ENCODE results near the gene NLRP5. TPM values are rescaled to one million over a fixed set of nuclear protein-coding genes. Genes with fewer than 3 reads are reported as not detected.

Gene NLRP5
- total RNA-seq, 2 donors from 2014 or later, result 0.34 TPM; not detected in 1

DNA sequence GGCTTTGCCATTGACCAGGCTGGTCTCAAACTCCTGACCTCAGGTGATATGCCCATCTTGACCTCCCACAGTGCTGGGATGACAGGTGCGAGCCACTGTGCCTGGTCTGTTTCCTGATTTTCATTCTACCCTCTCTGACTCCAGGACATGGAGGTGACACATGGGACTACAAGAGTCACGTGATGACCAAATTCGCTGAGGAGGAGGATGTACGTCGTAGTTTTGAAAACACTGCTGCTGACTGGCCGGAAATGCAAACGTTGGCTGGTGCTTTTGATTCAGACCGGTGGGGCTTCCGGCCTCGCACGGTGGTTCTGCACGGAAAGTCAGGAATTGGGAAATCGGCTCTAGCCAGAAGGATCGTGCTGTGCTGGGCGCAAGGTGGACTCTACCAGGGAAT, 40.2 kb downstream of the NLRP5 start:
- H3K4me3 ChIP-seq, result no peak overlapping the region
- intact Hi-C loops (cut with DNase I), result no loop called here
- no peaks in the 10 kb centered on the region for H3K36me3 ChIP-seq
- H3K9me3 ChIP-seq, result no peaks in the 10 kb centered on the region
- no peak for DNase-seq (ENCODE audit: low spot score)
- H3K4me1 ChIP-seq (replicated peaks), result no peaks in the 10 kb centered on the region
- H3K27me3 ChIP-seq (replicated peaks; ENCODE audit: insufficient read depth), result no peaks in the 10 kb centered on the region
- 89% methylated on average over 15 of the region's 15 CpGs for WGBS
- H3K27ac ChIP-seq, result no peak overlapping the region
- no peak for TF ChIP-seq POLR2AphosphoS5 (IDR thresholded peaks at IDR 0.05)
- no peak for TF ChIP-seq POLR2A (IDR thresholded peaks at IDR 0.05)
- TF ChIP-seq, protein P1, sequence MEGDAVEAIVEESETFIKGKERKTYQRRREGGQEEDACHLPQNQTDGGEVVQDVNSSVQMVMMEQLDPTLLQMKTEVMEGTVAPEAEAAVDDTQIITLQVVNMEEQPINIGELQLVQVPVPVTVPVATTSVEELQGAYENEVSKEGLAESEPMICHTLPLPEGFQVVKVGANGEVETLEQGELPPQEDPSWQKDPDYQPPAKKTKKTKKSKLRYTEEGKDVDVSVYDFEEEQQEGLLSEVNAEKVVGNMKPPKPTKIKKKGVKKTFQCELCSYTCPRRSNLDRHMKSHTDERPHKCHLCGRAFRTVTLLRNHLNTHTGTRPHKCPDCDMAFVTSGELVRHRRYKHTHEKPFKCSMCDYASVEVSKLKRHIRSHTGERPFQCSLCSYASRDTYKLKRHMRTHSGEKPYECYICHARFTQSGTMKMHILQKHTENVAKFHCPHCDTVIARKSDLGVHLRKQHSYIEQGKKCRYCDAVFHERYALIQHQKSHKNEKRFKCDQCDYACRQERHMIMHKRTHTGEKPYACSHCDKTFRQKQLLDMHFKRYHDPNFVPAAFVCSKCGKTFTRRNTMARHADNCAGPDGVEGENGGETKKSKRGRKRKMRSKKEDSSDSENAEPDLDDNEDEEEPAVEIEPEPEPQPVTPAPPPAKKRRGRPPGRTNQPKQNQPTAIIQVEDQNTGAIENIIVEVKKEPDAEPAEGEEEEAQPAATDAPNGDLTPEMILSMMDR (IDR thresholded peaks at IDR 0.05), result no peak

DNA sequence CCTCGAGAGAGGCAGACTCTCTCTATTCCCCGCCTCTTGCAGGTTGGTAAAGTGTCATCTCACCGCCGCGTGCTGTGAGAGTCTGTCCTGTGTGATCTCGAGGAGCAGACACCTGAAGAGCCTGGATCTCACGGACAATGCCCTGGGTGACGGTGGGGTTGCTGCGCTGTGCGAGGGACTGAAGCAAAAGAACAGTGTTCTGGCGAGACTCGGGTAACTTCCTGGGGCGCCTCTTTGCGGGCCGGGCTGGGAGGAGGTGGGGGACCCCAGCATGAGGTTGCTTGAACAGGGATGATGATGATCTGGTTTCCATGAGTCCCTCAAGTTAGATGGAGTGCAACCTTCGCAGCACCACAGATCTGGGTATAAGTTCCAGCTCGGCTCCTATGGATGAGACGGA, 67.0 kb downstream of the NLRP5 start:
- TF ChIP-seq POLR2AphosphoS5 (IDR thresholded peaks at IDR 0.05), result no peak
- TF ChIP-seq, protein P1 (IDR thresholded peaks at IDR 0.05), result no peak
- no peak for TF ChIP-seq POLR2A (IDR thresholded peaks at IDR 0.05)
- Histone ChIP-seq H3K4me3 (no peak overlapping the region), H3K36me3 (no peaks in the 10 kb centered on the region), H3K9me3 (no peaks in the 10 kb centered on the region), H3K27me3 (replicated peaks; ENCODE audit: insufficient read depth) (no peaks in the 10 kb centered on the region), H3K4me1 (replicated peaks) (no peaks in the 10 kb centered on the region), H3K27ac (no peak overlapping the region)
- 84% methylated on average over 18 of the region's 18 CpGs for WGBS
- intact Hi-C loops (cut with DNase I), result no loop called here
- DNase-seq (ENCODE audit: low spot score), result no peak

DNA sequence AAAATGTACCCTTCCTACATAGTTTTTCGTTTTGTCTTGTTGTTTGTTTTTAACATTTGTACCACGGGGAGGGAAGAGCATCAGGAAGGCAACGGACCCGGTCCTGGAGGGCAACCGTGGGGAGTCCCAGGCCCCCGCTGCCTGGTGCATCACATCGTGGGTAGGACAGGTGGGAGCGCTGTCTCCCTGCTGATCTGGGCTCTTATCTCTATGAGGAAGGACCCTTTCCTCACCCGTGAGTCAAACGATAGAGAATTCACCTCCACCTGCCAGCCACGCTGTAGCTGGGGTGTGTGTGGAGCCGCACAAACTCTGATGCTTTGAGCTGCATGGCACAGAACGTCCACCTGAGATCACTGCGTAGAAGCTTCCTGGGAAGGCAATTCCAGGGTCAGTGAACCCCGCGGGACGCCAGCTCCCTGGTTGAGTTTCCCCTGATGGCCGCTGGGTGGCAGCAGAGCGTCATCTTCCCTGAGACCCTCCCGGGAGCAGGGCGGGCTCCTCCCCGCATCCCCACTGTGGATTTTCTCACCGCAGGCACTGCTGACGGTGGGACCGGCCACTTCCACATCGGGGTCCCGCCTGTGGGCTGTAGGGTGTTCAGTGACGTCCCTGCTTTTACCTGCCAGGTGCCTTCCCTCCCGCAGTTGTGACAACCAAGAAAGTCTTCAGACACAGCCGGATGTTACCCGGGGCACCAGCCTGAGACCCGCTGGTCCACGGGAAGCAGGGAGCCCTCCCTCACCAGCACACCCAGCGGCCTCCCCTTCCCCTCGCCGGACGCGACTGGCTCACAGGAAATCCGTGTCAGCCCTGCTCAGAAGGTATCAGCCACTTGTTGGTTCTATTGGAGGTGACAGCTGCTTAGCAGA, 79.8 kb downstream of the NLRP5 start:
- Histone ChIP-seq H3K4me3 (peak overlapping the region in 1 of 2 donors; percentile 15), H3K27ac (no peak overlapping the region), H3K4me1 (replicated peaks) (no peaks in the 10 kb centered on the region), H3K27me3 (replicated peaks; ENCODE audit: insufficient read depth) (no peaks in the 10 kb centered on the region), H3K9me3 (no peaks in the 10 kb centered on the region), H3K36me3 (no peaks in the 10 kb centered on the region)
- 4% methylated on average over 39 of the region's 39 CpGs for WGBS
- TF ChIP-seq POLR2A (IDR thresholded peaks at IDR 0.05), result no peak
- TF ChIP-seq, protein P1 (IDR thresholded peaks at IDR 0.05), result peak; percentile 55 to 79 (median 62)
- peak; percentile 44 for DNase-seq (ENCODE audit: low spot score)
- intact Hi-C loops (cut with DNase I), result no loop called here

DNA sequence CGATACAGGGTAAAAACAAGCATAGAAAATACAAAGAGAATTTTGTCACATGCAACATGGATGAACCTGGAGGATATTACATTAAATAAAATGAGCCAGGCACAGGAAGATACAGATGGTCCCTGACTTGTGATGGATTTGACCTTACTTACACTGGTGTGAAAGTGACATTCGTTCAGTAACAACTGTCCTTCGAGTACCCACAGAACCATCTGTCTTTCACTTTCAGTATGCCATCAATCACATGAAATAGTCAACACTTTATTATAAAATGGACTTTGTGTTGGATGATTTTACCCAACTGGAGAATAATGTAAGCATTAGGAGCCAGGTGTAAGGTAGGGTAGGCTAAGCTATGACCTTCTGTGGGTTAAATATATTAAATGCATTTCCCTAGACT, 83.1 kb downstream of the NLRP5 start:
- Histone ChIP-seq H3K27ac (no peak overlapping the region), H3K36me3 (no peaks in the 10 kb centered on the region), H3K27me3 (replicated peaks; ENCODE audit: insufficient read depth) (no peaks in the 10 kb centered on the region), H3K4me3 (no peak overlapping the region), H3K4me1 (replicated peaks) (no peaks in the 10 kb centered on the region), H3K9me3 (no peaks in the 10 kb centered on the region)
- DNase-seq (ENCODE audit: low spot score), result no peak
- TF ChIP-seq POLR2A (IDR thresholded peaks at IDR 0.05) (no peak), POLR2AphosphoS5 (IDR thresholded peaks at IDR 0.05) (no peak)
- TF ChIP-seq, protein P1 (IDR thresholded peaks at IDR 0.05), result no peak
- intact Hi-C loops (cut with DNase I), result no loop called here
- 75% methylated on average over 3 of the region's 3 CpGs for WGBS

DNA sequence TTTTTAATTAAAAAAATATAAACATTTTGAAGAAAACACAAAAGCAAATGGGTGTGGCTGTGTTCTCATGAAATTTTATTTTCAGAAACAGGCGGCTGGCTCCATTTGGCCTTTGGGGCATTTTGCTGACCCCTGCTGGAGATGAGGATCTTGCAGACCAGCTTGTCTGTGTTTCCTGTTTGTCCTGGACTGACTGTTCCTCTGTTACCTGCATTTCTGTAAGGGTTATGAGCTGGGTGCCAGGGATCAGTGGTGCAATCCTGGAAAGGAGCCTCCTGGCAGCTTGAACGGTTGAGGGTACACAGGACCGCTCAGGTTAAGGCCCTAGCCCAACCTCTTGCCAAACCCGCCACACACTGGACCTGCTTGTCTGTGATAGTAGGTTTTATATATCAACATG, 84.6 kb downstream of the NLRP5 start:
- 42% methylated on average over 4 of the region's 4 CpGs for WGBS
- H3K27ac ChIP-seq, result no peak overlapping the region
- no peaks in the 10 kb centered on the region for H3K4me1 ChIP-seq (replicated peaks)
- intact Hi-C loops (cut with DNase I), result no loop called here
- no peak overlapping the region for H3K4me3 ChIP-seq
- H3K9me3 ChIP-seq, result no peaks in the 10 kb centered on the region
- H3K36me3 ChIP-seq, result no peaks in the 10 kb centered on the region
- DNase-seq (ENCODE audit: low spot score), result no peak
- TF ChIP-seq, protein P1 (IDR thresholded peaks at IDR 0.05), result peak in 2 of 4 experiments; percentile 9 to 16
- no peak for TF ChIP-seq POLR2A (IDR thresholded peaks at IDR 0.05)
- no peak for TF ChIP-seq POLR2AphosphoS5 (IDR thresholded peaks at IDR 0.05)
- H3K27me3 ChIP-seq (replicated peaks; ENCODE audit: insufficient read depth), result no peaks in the 10 kb centered on the region
